Dermis lymphatic vessel endothelial cell (primary cell): ENCODE measurements around the gene UGT2B7. TPM values are rescaled to one million over a fixed set of nuclear protein-coding genes. Genes with fewer than 3 reads are reported as not detected.

ENCODE experiments used
- total RNA-seq: library from RNA; depleted of rRNA; stranded (reverse); fragments of >200 nt; gene quantifications from 2 replicates; pipeline ENCODE4 v1.2.1, GENCODE V29; 2014

UGT2B7 gene
- total RNA-seq: not detected in 2 replicates

DNA sequence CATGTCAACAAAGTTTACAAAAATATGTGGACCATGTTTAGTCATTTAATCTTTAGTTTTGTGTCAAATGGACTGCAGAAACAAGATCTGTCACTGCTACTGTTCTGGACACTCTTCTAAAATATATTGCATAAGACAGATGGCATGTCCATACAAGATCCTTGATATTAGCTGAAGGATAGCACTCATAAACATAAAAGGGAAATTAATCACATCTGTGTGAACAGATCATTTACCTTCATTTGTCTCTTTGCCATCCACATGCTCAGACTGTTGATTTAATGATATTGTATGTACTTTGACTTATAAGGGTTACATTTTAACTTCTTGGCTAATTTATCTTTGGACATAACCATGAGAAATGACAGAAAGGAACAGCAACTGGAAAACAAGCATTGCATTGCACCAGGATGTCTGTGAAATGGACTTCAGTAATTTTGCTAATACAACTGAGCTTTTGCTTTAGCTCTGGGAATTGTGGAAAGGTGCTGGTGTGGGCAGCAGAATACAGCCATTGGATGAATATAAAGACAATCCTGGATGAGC is at the start of gene UGT2B7:
TSS of gene UGT2B7 (plus strand) at position 364 of the 546 bp plus-strand sequence. CDS start at position 411, 47 bp downstream.

Other genes starting within 250 kb of the UGT2B7 start
- gene UGT2A3, start 144.7 kb upstream of the UGT2B7 start, total RNA-seq: not detected in 2 replicates
- not detected in 2 replicates for gene UGT2B11, start 118.3 kb downstream of the UGT2B7 start, total RNA-seq
- gene UGT2B28, start 184.0 kb downstream of the UGT2B7 start, total RNA-seq: not detected in 2 replicates